Left lung (tissue), 10 donors: Measurements from ENCODE around the gene WAS. TPM values are rescaled to one million over a fixed set of nuclear protein-coding genes. Genes with fewer than 3 reads are reported as not detected.
"Not testable (repeated sequence)": the region's sequence is repeated elsewhere in the genome, so short reads cannot be mapped to it uniquely, and the experiment has no call there.

Source experiments
- ATAC-seq: fragments of 200-7000 bp; cut with Tn5 transposase; one replicate; pipeline ENCODE4 v1.9.1; 2020; ENCODE audit warnings: moderate library complexity
- DNase-seq, 4 donors: peaks; one replicate each; pipeline ENCODE4 v3.0.0-alpha.2; 2013 to 2020
- H3K27ac ChIP-seq, 2 donors: fragments of 200-600 bp; sonication (generic) in 1 of 2; one replicate each; pipeline versions ENCODE4 v1.5.0 to v1.8.0; 2020 to 2021
- H3K27me3 ChIP-seq, 2 donors: fragments of 200-600 bp; sonication (generic) in 1 of 2; one replicate each; pipeline versions ENCODE4 v1.5.0 to v1.8.0; 2020 to 2021
- H3K36me3 ChIP-seq, 2 donors: fragments of 200-600 bp; sonication (generic) in 1 of 2; one replicate each; pipeline versions ENCODE4 v1.5.0 to v1.8.0; 2020 to 2021
- H3K4me1 ChIP-seq, 2 donors: fragments of 200-600 bp; one replicate each; pipeline ENCODE4 v1.8.0; 2021
- H3K4me3 ChIP-seq, 2 donors: fragments of 200-600 bp; sonication (generic) in 1 of 2; one replicate each; pipeline versions ENCODE4 v1.5.0 to v1.8.0; 2020 to 2021; ENCODE audit warnings: mild to moderate bottlenecking in 1 of 2
- H3K9me3 ChIP-seq, 2 donors: fragments of 200-600 bp; sonication (generic) in 1 of 2; one replicate each; pipeline versions ENCODE4 v1.5.0 to v1.8.0; 2020 to 2021
- intact Hi-C, 2 donors: fragments of 100-400 bp; cut with DNase I; formaldehyde crosslinking; loops; one replicate each; pipeline versions ENCODE4 v1.11.2 to v1.14.2; 2022
- polyA plus RNA-seq, 6 donors: library from polyadenylated mRNA; unstranded; fragments of 120-200 nt; gene quantifications; one replicate each; pipeline ENCODE4 v1.2.1, GENCODE V29; 2013; ENCODE audit not compliant: insufficient read length in 6 of 6
- total RNA-seq, 2 donors: library from RNA; stranded (reverse); fragmentation: NEBNext Ultra II Directional; extraction: Animal tissue kit (Norgen Biotek cat#: 25700); gene quantifications; one replicate each; pipeline ENCODE4 v1.2.1, GENCODE V29; 2021
- TF ChIP-seq, protein P1 (sequence below), 2 donors: fragments of 200-600 bp; sonication (generic) in 1 of 2; IDR thresholded peaks; one replicate each; pipeline versions ENCODE4 v1.5.0 to v1.8.0; 2021; ENCODE audit warnings: antibody characterized with exemption in 2 of 2
- donor health status: DM: no; HTN: yes; CAD: no.
- donor health status: DM: no; HTN: no; CAD: no.

WAS gene
- total and polyA plus RNA-seq, 8 donors: 4.1 to 49.1 (median 4.6) TPM

DNA sequence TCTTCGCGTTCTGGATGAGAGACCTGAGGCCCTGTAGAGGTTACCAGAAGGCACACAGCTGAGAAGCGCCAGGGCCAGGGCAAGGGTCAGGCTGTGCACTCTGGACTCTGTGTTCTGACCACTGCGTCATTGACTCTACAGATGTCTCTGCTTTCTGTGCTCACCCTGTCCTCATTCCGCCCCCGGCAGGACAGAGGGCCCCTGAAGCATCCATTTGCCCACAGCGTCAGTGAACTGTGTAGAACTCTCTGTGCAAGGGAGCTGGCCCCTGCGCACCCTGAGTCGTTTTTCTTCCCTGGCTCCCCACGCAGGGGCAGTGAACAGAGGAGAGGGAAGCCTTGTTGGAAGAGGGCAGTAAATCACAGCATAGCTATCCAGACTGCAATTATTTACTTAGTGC is 6.1 kb upstream of the WAS start:
- DNase-seq (no peak), ATAC-seq (no peak)
- no peaks in the 10 kb centered on the region for H3K36me3 ChIP-seq
- no peaks in the 10 kb centered on the region for H3K27me3 ChIP-seq
- H3K4me3 ChIP-seq: peak overlapping the region in 1 of 2 donors; percentile 64
- H3K27ac ChIP-seq: no peak overlapping the region
- TF ChIP-seq, protein P1, sequence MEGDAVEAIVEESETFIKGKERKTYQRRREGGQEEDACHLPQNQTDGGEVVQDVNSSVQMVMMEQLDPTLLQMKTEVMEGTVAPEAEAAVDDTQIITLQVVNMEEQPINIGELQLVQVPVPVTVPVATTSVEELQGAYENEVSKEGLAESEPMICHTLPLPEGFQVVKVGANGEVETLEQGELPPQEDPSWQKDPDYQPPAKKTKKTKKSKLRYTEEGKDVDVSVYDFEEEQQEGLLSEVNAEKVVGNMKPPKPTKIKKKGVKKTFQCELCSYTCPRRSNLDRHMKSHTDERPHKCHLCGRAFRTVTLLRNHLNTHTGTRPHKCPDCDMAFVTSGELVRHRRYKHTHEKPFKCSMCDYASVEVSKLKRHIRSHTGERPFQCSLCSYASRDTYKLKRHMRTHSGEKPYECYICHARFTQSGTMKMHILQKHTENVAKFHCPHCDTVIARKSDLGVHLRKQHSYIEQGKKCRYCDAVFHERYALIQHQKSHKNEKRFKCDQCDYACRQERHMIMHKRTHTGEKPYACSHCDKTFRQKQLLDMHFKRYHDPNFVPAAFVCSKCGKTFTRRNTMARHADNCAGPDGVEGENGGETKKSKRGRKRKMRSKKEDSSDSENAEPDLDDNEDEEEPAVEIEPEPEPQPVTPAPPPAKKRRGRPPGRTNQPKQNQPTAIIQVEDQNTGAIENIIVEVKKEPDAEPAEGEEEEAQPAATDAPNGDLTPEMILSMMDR (IDR thresholded peaks at IDR 0.05): no peak
- peaks cover 0 to 25% of the 10 kb centered on the region in 2 donors for H3K4me1 ChIP-seq
- H3K9me3 ChIP-seq: no peaks in the 10 kb centered on the region
- intact Hi-C loops: no loop called here

DNA sequence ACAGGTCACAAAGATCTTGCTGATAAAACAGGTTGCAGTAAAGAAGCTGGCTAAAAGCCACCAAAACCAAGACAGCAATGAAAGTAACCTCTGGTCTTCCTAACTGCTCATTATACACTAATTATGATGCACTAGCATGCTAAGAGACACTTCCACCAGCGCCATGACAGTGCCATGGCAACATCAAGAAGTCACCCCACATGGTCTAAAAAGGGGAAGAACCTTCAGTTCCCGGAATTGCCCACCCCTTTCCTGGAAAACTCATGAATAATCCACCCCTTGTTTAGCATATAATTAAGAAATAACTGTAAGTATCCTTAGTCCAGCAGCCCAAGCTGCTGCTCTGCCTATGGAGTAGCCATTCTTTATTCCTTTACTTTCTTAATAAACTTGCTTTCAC is 3.1 kb upstream of the WAS start:
- H3K27me3 ChIP-seq, H3K9me3 ChIP-seq, ATAC-seq, DNase-seq, H3K36me3 ChIP-seq, H3K4me3 ChIP-seq, intact Hi-C loops: not testable (repeated sequence)
- Histone ChIP-seq H3K4me1 (peaks cover 0 to 29% of the 10 kb centered on the region in 2 donors), H3K27ac (peak overlapping the region in 1 of 2 donors; percentile 78)

DNA sequence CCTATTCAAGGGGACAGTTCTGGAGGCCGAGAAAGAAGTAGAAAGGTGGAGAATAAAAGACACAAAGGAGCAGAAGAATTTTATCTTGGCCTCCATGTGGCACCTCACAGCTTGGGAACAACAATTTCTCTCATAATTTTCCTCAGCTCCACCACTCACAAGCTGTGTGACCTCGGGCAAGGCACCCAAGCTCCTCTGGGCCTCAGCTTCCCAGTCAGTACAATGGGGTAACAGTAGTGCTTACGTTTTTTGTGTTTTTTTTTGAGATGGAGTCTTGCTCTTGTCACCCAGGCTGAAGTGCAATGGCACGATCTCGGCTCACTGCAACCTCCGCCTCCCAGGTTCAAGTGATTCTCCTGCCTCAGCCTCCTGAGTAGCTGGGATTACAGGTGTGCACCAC is 2.7 kb upstream of the WAS start:
- Histone ChIP-seq H3K4me1 (peaks cover 0 to 29% of the 10 kb centered on the region in 2 donors), H3K27ac (peak overlapping the region in 1 of 2 donors; percentile 78)
- H3K36me3 ChIP-seq, intact Hi-C loops, DNase-seq, H3K9me3 ChIP-seq, H3K27me3 ChIP-seq, H3K4me3 ChIP-seq, ATAC-seq: not testable (repeated sequence)

DNA sequence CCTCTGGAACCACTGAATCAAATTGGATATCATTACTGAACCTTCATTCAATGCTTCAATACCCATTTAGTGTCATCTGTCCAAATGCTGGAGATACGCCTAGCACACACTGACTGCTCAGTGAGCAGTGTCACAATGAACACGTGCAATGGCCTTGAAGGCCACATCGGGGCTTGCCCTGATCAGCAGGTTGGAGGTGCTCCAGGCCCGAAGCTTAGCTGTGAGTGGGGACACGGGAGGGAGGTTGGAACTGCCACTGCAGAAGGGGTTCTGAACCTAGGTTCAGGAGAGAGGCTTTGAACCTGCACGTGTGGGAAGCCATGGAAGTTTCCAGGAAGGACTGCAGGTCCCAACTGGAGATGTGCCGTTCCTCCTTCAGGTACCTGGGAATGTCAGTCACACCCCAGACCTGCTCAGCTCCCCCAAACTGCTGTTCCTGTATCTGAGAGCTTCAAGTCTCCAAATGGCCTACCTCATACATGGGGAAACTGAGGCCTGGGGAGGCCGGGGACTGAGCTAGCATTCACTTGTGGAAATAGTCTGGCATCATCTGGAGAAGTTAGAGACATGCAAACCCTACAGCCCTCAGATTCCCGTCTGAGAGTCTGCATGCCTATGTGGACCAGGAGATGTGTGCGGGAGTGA is 1.9 kb upstream of the WAS start:
- no peak for ATAC-seq
- no peak overlapping the region for H3K4me3 ChIP-seq
- peak overlapping the region in 1 of 2 donors; percentile 93 for H3K27ac ChIP-seq
- H3K9me3 ChIP-seq: no peaks in the 10 kb centered on the region
- H3K36me3 ChIP-seq: no peaks in the 10 kb centered on the region
- TF ChIP-seq, protein P1 (IDR thresholded peaks at IDR 0.05): no peak
- no peaks in the 10 kb centered on the region for H3K27me3 ChIP-seq
- DNase-seq: no peak
- intact Hi-C loops: no loop called here
- H3K4me1 ChIP-seq: peaks cover 0 to 29% of the 10 kb centered on the region in 2 donors

DNA sequence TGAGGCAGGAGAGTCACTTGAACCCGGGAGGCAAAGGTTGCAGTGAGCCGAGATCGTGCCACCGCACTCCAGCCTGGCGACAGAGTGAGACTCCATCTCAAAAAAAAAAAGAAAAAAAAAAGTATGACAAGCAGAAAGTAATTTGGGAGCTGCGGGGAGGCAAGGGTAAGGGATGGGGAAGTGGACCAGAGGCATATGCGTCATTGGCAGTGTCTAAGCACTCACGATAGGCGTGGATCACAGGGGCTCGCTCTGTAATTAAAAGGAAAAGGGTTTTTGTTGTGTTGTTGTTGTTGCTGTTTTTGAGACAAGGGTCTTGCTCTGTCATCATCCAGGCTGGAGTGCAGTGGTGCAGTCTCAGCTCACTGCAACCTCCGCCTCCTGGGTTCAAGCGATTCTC is 804 bp upstream of the WAS start:
- intact Hi-C loops, H3K4me3 ChIP-seq, H3K27me3 ChIP-seq, H3K9me3 ChIP-seq, H3K36me3 ChIP-seq: not testable (repeated sequence)
- H3K4me1 ChIP-seq: peaks cover 0 to 29% of the 10 kb centered on the region in 2 donors
- peak; percentile 75 for ATAC-seq
- peak overlapping the region; percentile 59 to 93 for H3K27ac ChIP-seq
- DNase-seq: peak in 1 of 4 donors; percentile 55

DNA sequence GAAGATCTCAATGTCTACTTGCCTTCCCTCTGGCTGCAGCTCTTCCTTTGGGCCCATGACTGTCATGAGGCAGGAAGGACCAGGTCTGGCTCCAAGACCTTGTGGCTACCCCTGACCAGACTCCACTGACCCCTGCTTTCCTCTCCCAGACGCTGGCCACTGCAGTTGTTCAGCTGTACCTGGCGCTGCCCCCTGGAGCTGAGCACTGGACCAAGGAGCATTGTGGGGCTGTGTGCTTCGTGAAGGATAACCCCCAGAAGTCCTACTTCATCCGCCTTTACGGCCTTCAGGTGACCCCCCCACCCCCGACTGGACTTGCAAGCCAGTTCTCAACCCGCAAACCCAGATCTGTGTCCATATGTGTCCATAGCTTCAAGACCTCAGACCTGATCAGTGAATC is 535 bp downstream of the WAS start:
- H3K36me3 ChIP-seq: peaks cover 0 to 11% of the 10 kb centered on the region in 2 donors
- no peaks in the 10 kb centered on the region for H3K9me3 ChIP-seq
- TF ChIP-seq, protein P1 (IDR thresholded peaks at IDR 0.05): no peak
- ATAC-seq: no peak
- H3K27ac ChIP-seq: peak overlapping the region in 1 of 2 donors; percentile 93
- peaks cover 0 to 29% of the 10 kb centered on the region in 2 donors for H3K4me1 ChIP-seq
- no peaks in the 10 kb centered on the region for H3K27me3 ChIP-seq
- H3K4me3 ChIP-seq: peak overlapping the region in 1 of 2 donors; percentile 51
- intact Hi-C loops: no loop called here
- DNase-seq: no peak

DNA sequence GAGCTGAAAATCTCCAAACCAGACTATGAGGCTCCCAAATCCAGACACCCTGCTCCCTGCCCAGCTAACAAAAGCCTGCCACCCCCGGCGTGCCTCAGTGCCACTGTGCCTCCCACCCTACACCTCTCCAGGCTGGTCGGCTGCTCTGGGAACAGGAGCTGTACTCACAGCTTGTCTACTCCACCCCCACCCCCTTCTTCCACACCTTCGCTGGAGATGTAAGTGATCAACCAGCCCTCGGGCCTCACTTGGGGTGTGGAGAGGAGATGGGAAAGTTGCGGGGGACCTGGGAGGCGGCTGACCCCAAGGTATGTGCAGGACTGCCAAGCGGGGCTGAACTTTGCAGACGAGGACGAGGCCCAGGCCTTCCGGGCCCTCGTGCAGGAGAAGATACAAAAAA is 1.8 kb downstream of the WAS start:
- intact Hi-C loops: no loop called here
- Histone ChIP-seq H3K27ac (no peak overlapping the region), H3K4me3 (peak overlapping the region in 1 of 2 donors; percentile 51), H3K9me3 (no peaks in the 10 kb centered on the region), H3K36me3 (peaks cover 0 to 13% of the 10 kb centered on the region in 2 donors), H3K27me3 (no peaks in the 10 kb centered on the region), H3K4me1 (peaks cover 0 to 22% of the 10 kb centered on the region in 2 donors)
- TF ChIP-seq, protein P1 (IDR thresholded peaks at IDR 0.05): no peak
- no peak for ATAC-seq
- no peak for DNase-seq
